Activated CD4-positive, alpha-beta T cell treated with anti-CD3 and anti-CD28 coated beads, Interleukin-10, Interleukin-2, amounts not matched to agents 100 ng/mL and 50 ng/mL, durations not matched to agents 16 hours and 8 hours (primary cell): ENCODE data around the gene PP2D1.
"Not testable (repeated sequence)": the region's sequence is repeated elsewhere in the genome, so short reads cannot be mapped to it uniquely, and the experiment has no call there.

Experiments used
- DNase-seq: peaks from one replicate; pipeline ENCODE4 v3.0.0-alpha.2; 2020

The PP2D1 gene

GRCh38 chr3:19967208-19967607, 44.9 kb downstream of the PP2D1 start:
- DNase-seq, result no peak

- DNase-seq, result no peak
Measured at GRCh38 chr3:19961960-19962359, 50.1 kb downstream of the PP2D1 start.

GRCh38 chr3:19960696-19961095, 51.4 kb downstream of the PP2D1 start:
- no peak for DNase-seq

GRCh38 chr3:19959505-19959904, 52.6 kb downstream of the PP2D1 start:
- DNase-seq, result no peak

GRCh38 chr3:19957354-19957753, 54.7 kb downstream of the PP2D1 start:
- DNase-seq, result not testable (repeated sequence)

GRCh38 chr3:19954676-19955075, 57.4 kb downstream of the PP2D1 start:
- DNase-seq, result no peak

GRCh38 chr3:19950316-19950715, 61.7 kb downstream of the PP2D1 start:
- DNase-seq, result no peak

- DNase-seq, result no peak
Measured at GRCh38 chr3:19948226-19948591, 63.9 kb downstream of the PP2D1 start.

GRCh38 chr3:19947549-19948225, 64.4 kb downstream of the PP2D1 start:
- DNase-seq, result peak; percentile 41

- DNase-seq, result peak; percentile 99
Measured at GRCh38 chr3:19946832-19947548, 65.1 kb downstream of the PP2D1 start, which contains the start of gene RAB5A. Gene RAB5A (plus strand): TSS chr3:19947097. CDS start chr3:19950899, 3,802 bp downstream.

GRCh38 chr3:19945969-19946831, 65.9 kb downstream of the PP2D1 start:
- DNase-seq, result no peak

- DNase-seq, result no peak
Measured at GRCh38 chr3:19945534-19945933, 66.5 kb downstream of the PP2D1 start.

GRCh38 chr3:19940643-19941042, 71.4 kb downstream of the PP2D1 start:
- no peak for DNase-seq

- DNase-seq, result no peak
Measured at GRCh38 chr3:19938295-19938627, 73.8 kb downstream of the PP2D1 start.

GRCh38 chr3:19937459-19938294, 74.4 kb downstream of the PP2D1 start:
- peak; percentile 72 for DNase-seq
